Progenitor cell of endocrine pancreas (in vitro differentiated cells): Measurements from ENCODE around the gene DEFB112. TPM values are rescaled to one million over a fixed set of nuclear protein-coding genes. Genes with fewer than 3 reads are reported as not detected.

ENCODE experiments used
- DNase-seq: peaks from one replicate; pipeline ENCODE4 v3.0.0; 2021; ENCODE audit warnings: low spot score; ENCODE audit not compliant: unreplicated experiment
- H3K27ac Mint-ChIP-seq: 2 replicates; pipeline ENCODE4 v1.8.0; 2021; ENCODE audit warnings: mild to moderate bottlenecking, moderate library complexity, mixed read lengths
- H3K27me3 Mint-ChIP-seq: 2 replicates; pipeline ENCODE4 v1.8.0; 2021; ENCODE audit warnings: mixed read lengths
- H3K36me3 Mint-ChIP-seq: 2 replicates; pipeline ENCODE4 v1.8.0; 2022; ENCODE audit warnings: mixed read lengths; ENCODE audit not compliant: insufficient read depth
- H3K4me1 Mint-ChIP-seq: 2 replicates; pipeline ENCODE4 v1.8.0; 2021; ENCODE audit warnings: low read depth, mixed read lengths
- H3K4me3 Mint-ChIP-seq: 2 replicates; pipeline ENCODE4 v1.8.0; 2021; ENCODE audit warnings: low read depth, mild to moderate bottlenecking, moderate library complexity, mixed read lengths
- H3K9me3 Mint-ChIP-seq: 2 replicates; pipeline ENCODE4 v1.8.0; 2021; ENCODE audit warnings: low read depth, mixed read lengths
- CTCF ChIP-seq: fragments of 200-600 bp; sonication (generic); IDR thresholded peaks from one replicate; pipeline ENCODE4 v1.5.0; 2021; ENCODE audit warnings: antibody characterized with exemption, mild to moderate bottlenecking; ENCODE audit not compliant: unreplicated experiment
- total RNA-seq: library from RNA; stranded (reverse); gene quantifications from 2 replicates; pipeline ENCODE4 v1.2.1, GENCODE V29; 2021

The DEFB112 gene
- total RNA-seq, 1 donor from 2014 or later = not detected

GRCh38 chr6:50076431-50076830 lies 26.7 kb upstream of the DEFB112 start:
- Mint-ChIP-seq H3K4me1 (no peaks in the 10 kb centered on the region), H3K36me3 (no peaks in the 10 kb centered on the region), H3K27ac (no peak overlapping the region), H3K4me3 (no peak overlapping the region), H3K27me3 (no peaks in the 10 kb centered on the region), H3K9me3 (no peaks in the 10 kb centered on the region)
- TF ChIP-seq CTCF = no peak
- no peak for DNase-seq

GRCh38 chr6:50071921-50072320 lies 22.2 kb upstream of the DEFB112 start:
- no peak overlapping the region for H3K4me3 Mint-ChIP-seq
- no peak for DNase-seq
- H3K27ac Mint-ChIP-seq = no peak overlapping the region
- no peaks in the 10 kb centered on the region for H3K4me1 Mint-ChIP-seq
- H3K9me3 Mint-ChIP-seq = peaks cover 5% of the 10 kb centered on the region
- no peaks in the 10 kb centered on the region for H3K27me3 Mint-ChIP-seq
- H3K36me3 Mint-ChIP-seq = no peaks in the 10 kb centered on the region
- TF ChIP-seq CTCF = no peak

GRCh38 chr6:50070101-50070500 lies 20.4 kb upstream of the DEFB112 start:
- H3K36me3 Mint-ChIP-seq = no peaks in the 10 kb centered on the region
- H3K4me3 Mint-ChIP-seq = no peak overlapping the region
- no peaks in the 10 kb centered on the region for H3K27me3 Mint-ChIP-seq
- TF ChIP-seq CTCF = no peak
- peaks cover 5% of the 10 kb centered on the region for H3K9me3 Mint-ChIP-seq
- H3K4me1 Mint-ChIP-seq = no peaks in the 10 kb centered on the region
- DNase-seq = no peak
- H3K27ac Mint-ChIP-seq = no peak overlapping the region

- Mint-ChIP-seq H3K4me3 (no peak overlapping the region), H3K9me3 (peaks cover 3% of the 10 kb centered on the region), H3K36me3 (no peaks in the 10 kb centered on the region), H3K4me1 (no peaks in the 10 kb centered on the region), H3K27me3 (no peaks in the 10 kb centered on the region), H3K27ac (no peak overlapping the region)
- no peak for DNase-seq
- TF ChIP-seq CTCF = peak; percentile 43
Measured at GRCh38 chr6:50062051-50062450, 12.3 kb upstream of the DEFB112 start.

- Mint-ChIP-seq H3K9me3 (no peaks in the 10 kb centered on the region), H3K27ac (no peak overlapping the region), H3K27me3 (no peaks in the 10 kb centered on the region), H3K4me1 (no peaks in the 10 kb centered on the region), H3K36me3 (no peaks in the 10 kb centered on the region), H3K4me3 (no peak overlapping the region)
- no peak for DNase-seq
- no peak for TF ChIP-seq CTCF
Measured at GRCh38 chr6:50056242-50056641, 6.5 kb upstream of the DEFB112 start.

GRCh38 chr6:50047026-50047425 lies 2.7 kb downstream of the DEFB112 start:
- H3K27ac Mint-ChIP-seq = no peak overlapping the region
- DNase-seq = no peak
- H3K27me3 Mint-ChIP-seq = no peaks in the 10 kb centered on the region
- no peaks in the 10 kb centered on the region for H3K4me1 Mint-ChIP-seq
- no peaks in the 10 kb centered on the region for H3K9me3 Mint-ChIP-seq
- H3K4me3 Mint-ChIP-seq = no peak overlapping the region
- H3K36me3 Mint-ChIP-seq = no peaks in the 10 kb centered on the region
- no peak for TF ChIP-seq CTCF
